ENCODE results near the gene PPP4R4.
A peak's percentile ranks its signal among the peaks of the same experiment; 100 is the strongest.

The PPP4R4 gene

DNA sequence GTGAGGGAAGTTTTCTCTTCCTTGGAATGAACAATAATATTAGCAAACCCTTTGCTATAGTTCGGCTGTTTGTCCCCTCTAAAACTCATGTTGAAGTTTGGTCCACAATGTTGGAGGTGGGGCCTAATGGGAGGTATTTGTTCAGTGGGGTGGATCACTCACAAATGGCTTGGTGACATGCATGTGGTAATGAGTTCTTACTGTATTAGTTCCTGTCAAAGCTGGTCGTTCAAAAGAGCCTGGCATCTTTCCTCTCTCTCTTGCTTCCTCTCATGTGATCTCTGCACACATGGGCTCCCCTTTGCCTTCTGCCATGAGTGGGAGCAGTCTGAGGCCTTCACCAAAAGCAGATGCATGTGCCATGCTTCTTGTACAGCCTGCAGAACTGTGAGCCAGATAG lies 13.1 kb upstream of the PPP4R4 start:
- no peaks in the 10 kb centered on the region for H3K36me3 Mint-ChIP-seq (ENCODE audit: low read depth)
- H3K9me3 Mint-ChIP-seq = no peaks in the 10 kb centered on the region
- no peak overlapping the region for H3K27ac Mint-ChIP-seq
- no peak overlapping the region for H3K4me3 Mint-ChIP-seq
- H3K4me1 Mint-ChIP-seq (ENCODE audit: low read depth) = peaks cover 44% of the 10 kb centered on the region
- no peaks in the 10 kb centered on the region for H3K27me3 Mint-ChIP-seq (ENCODE audit: low read depth)

- Mint-ChIP-seq H3K9me3 (no peaks in the 10 kb centered on the region), H3K27me3 (ENCODE audit: low read depth) (no peaks in the 10 kb centered on the region), H3K4me1 (ENCODE audit: low read depth) (peaks cover 42% of the 10 kb centered on the region), H3K36me3 (ENCODE audit: low read depth) (no peaks in the 10 kb centered on the region), H3K4me3 (no peak overlapping the region), H3K27ac (no peak overlapping the region)
Measured at GRCh38 chr14:94161981-94162380, 12.1 kb upstream of the PPP4R4 start.

DNA sequence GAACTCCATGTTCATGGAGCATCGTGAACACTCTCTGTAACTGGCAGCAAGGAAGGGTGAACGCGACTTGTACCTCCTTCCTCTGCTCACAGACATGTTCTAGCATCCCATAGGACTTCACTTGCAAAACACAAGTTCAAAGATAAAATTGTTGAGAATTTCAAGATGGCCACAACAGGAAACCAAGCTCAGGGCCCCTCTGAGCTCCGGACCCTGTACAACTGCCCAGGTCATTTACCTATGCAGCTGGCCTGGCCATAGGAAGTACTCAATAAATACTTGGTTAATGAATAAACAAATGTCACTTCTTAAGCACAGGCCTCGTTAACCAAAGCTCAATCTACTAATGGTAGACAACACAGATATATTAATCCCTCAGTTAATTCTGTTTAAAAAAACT lies 11.7 kb upstream of the PPP4R4 start:
- Mint-ChIP-seq H3K9me3 (no peaks in the 10 kb centered on the region), H3K27me3 (ENCODE audit: low read depth) (no peaks in the 10 kb centered on the region), H3K27ac (no peak overlapping the region), H3K4me3 (no peak overlapping the region), H3K4me1 (ENCODE audit: low read depth) (peaks cover 41% of the 10 kb centered on the region), H3K36me3 (ENCODE audit: low read depth) (no peaks in the 10 kb centered on the region)

DNA sequence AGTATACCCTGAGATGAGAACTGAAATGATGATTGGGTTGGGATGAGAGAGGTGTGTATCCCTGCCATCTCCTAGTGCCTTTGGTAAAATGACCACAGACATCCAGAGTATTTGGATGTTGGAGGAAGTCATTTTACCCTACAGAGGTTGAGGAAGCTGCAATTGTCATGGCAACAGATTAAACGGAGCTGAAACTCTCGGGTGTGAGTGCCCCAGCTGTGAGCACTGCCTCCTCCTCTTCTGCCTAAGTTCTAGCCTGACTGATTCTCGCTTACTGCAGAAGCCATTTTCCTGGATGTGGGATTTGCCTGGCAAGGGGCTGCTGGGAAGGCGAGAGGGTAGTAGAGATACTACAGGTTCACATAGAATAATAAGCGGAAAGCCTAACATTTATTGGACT lies 10.3 kb upstream of the PPP4R4 start:
- Mint-ChIP-seq H3K27ac (no peak overlapping the region), H3K4me1 (ENCODE audit: low read depth) (peaks cover 28% of the 10 kb centered on the region), H3K9me3 (no peaks in the 10 kb centered on the region), H3K27me3 (ENCODE audit: low read depth) (no peaks in the 10 kb centered on the region), H3K36me3 (ENCODE audit: low read depth) (no peaks in the 10 kb centered on the region), H3K4me3 (no peak overlapping the region)

DNA sequence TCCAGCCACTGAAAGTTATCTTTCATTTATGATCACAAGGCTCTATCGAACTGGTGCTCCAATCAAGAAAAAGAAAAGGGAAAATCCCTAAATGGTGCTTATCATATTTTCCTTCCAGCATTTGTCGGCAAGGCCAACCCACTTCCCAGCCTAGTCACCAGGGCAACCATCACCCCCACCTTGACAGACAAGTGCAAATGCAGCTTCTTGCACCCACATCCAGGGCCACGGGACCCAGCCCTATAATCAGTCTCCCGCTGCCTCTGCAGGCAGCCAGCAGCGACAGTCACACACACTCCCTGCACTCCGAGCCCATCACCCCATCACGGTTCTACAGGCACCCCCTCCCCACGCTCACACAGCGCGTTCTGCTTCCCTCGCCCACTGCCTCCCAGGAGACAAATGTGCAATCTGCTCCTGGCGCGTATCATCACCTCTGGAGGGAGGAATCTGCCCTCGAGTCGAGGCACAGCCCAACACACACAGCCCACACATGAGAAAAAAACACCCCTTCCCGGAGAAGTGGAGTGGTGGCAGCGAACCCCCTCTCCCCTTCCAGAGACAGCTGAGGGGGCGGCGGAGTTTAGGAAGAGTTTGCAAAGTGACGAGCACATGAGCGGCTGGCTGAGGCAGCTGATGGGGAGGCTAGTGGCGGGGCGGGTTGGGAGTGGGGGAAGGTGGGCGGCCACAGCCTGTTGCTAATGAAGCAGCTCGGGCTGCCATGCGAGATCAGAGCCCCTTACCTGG lies 9.3 kb upstream of the PPP4R4 start:
- H3K27ac Mint-ChIP-seq = no peak overlapping the region
- peaks cover 27% of the 10 kb centered on the region for H3K4me1 Mint-ChIP-seq (ENCODE audit: low read depth)
- H3K4me3 Mint-ChIP-seq = no peak overlapping the region

GRCh38 chr14:94165744-94166143 lies 8.4 kb upstream of the PPP4R4 start:
- Mint-ChIP-seq H3K27ac (no peak overlapping the region), H3K4me3 (no peak overlapping the region), H3K4me1 (ENCODE audit: low read depth) (peaks cover 23% of the 10 kb centered on the region)

More for the DNA sequence above, 9.3 kb upstream of the PPP4R4 start:
- Mint-ChIP-seq H3K9me3 (no peaks in the 10 kb centered on the region), H3K36me3 (ENCODE audit: low read depth) (no peaks in the 10 kb centered on the region), H3K27me3 (ENCODE audit: low read depth) (no peaks in the 10 kb centered on the region)

GRCh38 chr14:94170136-94170535 lies 4.0 kb upstream of the PPP4R4 start:
- Mint-ChIP-seq H3K4me1 (ENCODE audit: low read depth) (peaks cover 8% of the 10 kb centered on the region), H3K9me3 (no peaks in the 10 kb centered on the region), H3K4me3 (no peak overlapping the region)

More at GRCh38 chr14:94165744-94166143, 8.4 kb upstream of the PPP4R4 start:
- Mint-ChIP-seq H3K36me3 (ENCODE audit: low read depth) (no peaks in the 10 kb centered on the region), H3K27me3 (ENCODE audit: low read depth) (no peaks in the 10 kb centered on the region), H3K9me3 (no peaks in the 10 kb centered on the region)

GRCh38 chr14:94171208-94171607 lies 2.9 kb upstream of the PPP4R4 start:
- Mint-ChIP-seq H3K27me3 (ENCODE audit: low read depth) (peaks cover 39% of the 10 kb centered on the region), H3K9me3 (no peaks in the 10 kb centered on the region), H3K27ac (no peak overlapping the region), H3K4me1 (ENCODE audit: low read depth) (peaks cover 15% of the 10 kb centered on the region), H3K36me3 (ENCODE audit: low read depth) (no peaks in the 10 kb centered on the region), H3K4me3 (no peak overlapping the region)

More at GRCh38 chr14:94170136-94170535, 4.0 kb upstream of the PPP4R4 start:
- peaks cover 28% of the 10 kb centered on the region for H3K27me3 Mint-ChIP-seq (ENCODE audit: low read depth)
- H3K27ac Mint-ChIP-seq = no peak overlapping the region
- H3K36me3 Mint-ChIP-seq (ENCODE audit: low read depth) = no peaks in the 10 kb centered on the region

GRCh38 chr14:94172545-94172944 lies 1.6 kb upstream of the PPP4R4 start:
- Mint-ChIP-seq H3K4me1 (ENCODE audit: low read depth) (peaks cover 17% of the 10 kb centered on the region), H3K27ac (no peak overlapping the region), H3K36me3 (ENCODE audit: low read depth) (no peaks in the 10 kb centered on the region), H3K9me3 (no peaks in the 10 kb centered on the region), H3K4me3 (peak overlapping the region; percentile 81), H3K27me3 (ENCODE audit: low read depth) (peaks cover 47% of the 10 kb centered on the region)

DNA sequence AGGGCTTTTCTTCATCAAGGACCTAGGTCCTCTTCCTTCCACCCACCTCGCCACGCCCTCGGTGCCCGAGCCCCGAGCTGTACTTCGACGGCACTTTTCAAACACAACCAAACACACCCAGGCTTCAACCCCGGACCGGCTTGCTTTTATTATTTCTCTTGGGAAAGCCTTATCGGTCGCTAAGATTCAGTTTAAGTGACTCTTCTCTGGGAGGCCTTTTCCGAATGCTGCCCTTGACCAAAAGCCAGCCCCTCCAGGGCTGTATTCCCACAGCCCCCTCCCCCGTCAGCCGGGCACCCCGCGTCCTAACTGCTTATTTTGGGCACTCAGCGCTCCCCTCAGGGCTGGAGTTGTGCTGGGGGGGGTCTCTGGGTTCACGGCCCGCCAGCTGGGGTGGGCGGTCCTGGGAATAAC lies 644 bp upstream of the PPP4R4 start:
- Mint-ChIP-seq H3K4me3 (peak overlapping the region; percentile 81), H3K9me3 (no peaks in the 10 kb centered on the region), H3K27ac (peak overlapping the region; percentile 62), H3K4me1 (ENCODE audit: low read depth) (peaks cover 17% of the 10 kb centered on the region), H3K27me3 (ENCODE audit: low read depth) (peaks cover 51% of the 10 kb centered on the region), H3K36me3 (ENCODE audit: low read depth) (no peaks in the 10 kb centered on the region)

- Mint-ChIP-seq H3K9me3 (no peaks in the 10 kb centered on the region), H3K4me1 (ENCODE audit: low read depth) (peaks cover 17% of the 10 kb centered on the region), H3K27ac (no peak overlapping the region), H3K36me3 (ENCODE audit: low read depth) (no peaks in the 10 kb centered on the region), H3K4me3 (peak overlapping the region; percentile 33), H3K27me3 (ENCODE audit: low read depth) (peaks cover 55% of the 10 kb centered on the region)
Measured at GRCh38 chr14:94174604-94175010, 485 bp downstream of the PPP4R4 start.

DNA sequence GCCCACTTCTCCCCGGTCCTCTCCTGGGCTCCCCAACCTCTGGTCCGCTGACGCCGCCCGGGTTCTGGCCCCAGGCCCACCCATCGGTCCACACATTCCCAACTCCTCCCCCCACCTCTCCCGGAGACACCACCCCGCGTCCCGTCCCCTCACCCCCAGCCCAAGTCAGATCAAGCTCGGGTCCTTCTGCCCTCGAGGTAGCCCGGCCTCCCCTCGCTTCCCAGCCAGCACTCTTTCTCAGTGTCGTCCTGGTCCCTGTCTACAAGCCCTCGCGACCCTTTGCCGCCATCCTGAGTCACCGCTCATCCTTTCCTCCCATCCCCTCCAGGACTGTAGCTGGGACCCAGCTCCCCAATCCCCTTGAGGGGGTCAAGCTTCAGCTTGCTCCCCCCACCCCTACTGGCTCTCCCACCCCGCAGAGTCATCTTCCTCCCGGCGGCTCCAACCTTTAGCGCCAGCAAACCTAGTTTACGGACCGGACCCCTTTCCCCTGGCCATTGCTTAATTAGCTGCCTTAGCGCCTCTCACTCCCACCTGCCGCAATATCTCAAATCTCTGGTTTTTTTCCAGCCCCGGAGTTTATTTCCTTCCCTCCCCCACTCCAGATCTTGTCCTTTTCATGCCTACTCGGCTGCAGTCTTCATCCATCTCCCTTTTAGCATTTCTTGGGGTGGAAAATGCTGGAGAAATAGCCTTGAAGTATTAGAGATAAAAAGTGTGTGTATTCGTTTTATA lies 1.1 kb downstream of the PPP4R4 start:
- Mint-ChIP-seq H3K36me3 (ENCODE audit: low read depth) (no peaks in the 10 kb centered on the region), H3K4me3 (peak overlapping the region; percentile 76), H3K4me1 (ENCODE audit: low read depth) (peaks cover 17% of the 10 kb centered on the region), H3K27me3 (ENCODE audit: low read depth) (peaks cover 56% of the 10 kb centered on the region), H3K27ac (peak overlapping the region; percentile 31), H3K9me3 (no peaks in the 10 kb centered on the region)

DNA sequence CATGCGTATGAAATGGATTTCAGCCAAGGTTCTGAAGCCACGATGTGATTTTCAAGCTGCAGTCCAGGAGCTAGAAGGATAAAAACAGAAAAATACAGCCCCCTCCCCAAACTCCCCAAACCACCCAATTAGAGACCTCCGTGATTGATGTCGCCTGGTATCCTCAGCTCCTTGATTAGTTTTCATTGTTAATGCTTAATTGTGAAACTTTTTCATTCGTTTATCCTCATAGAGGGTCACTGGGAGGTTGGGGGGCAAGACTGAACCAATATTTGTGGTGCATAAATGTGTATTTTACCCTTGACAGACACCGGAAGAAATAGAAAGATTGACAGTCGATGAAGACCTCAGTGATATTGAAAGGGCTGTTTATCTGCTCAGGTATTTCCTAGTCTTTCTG lies 1.6 kb downstream of the PPP4R4 start:
- peaks cover 56% of the 10 kb centered on the region for H3K27me3 Mint-ChIP-seq (ENCODE audit: low read depth)
- H3K36me3 Mint-ChIP-seq (ENCODE audit: low read depth) = no peaks in the 10 kb centered on the region
- H3K4me1 Mint-ChIP-seq (ENCODE audit: low read depth) = peaks cover 22% of the 10 kb centered on the region
- H3K27ac Mint-ChIP-seq = peak overlapping the region; percentile 31
- peak overlapping the region; percentile 76 for H3K4me3 Mint-ChIP-seq
- no peaks in the 10 kb centered on the region for H3K9me3 Mint-ChIP-seq

DNA sequence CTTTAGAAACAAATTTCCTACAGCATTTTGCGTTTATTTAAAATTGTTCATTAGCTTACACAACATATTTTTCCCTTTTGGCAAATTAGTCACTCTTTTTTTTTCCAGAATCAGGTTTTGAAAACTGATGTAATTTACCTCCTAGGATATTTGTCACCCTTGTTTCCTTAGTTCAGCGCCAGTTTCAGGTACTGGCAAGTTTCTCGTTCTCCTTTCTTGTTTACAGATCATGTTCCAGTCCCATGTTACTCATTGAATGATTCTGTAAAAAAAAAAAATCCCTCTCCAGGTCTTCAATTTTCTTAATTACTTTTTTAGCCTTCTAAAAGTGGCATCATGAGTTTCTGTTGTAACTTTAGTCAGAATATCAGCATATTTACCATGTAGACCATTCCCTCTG lies 2.7 kb downstream of the PPP4R4 start:
- H3K9me3 Mint-ChIP-seq = no peaks in the 10 kb centered on the region
- H3K27me3 Mint-ChIP-seq (ENCODE audit: low read depth) = peaks cover 52% of the 10 kb centered on the region
- H3K4me1 Mint-ChIP-seq (ENCODE audit: low read depth) = peaks cover 26% of the 10 kb centered on the region
- H3K4me3 Mint-ChIP-seq = no peak overlapping the region
- H3K27ac Mint-ChIP-seq = no peak overlapping the region
- no peaks in the 10 kb centered on the region for H3K36me3 Mint-ChIP-seq (ENCODE audit: low read depth)

GRCh38 chr14:94177806-94178205 lies 3.7 kb downstream of the PPP4R4 start:
- no peaks in the 10 kb centered on the region for H3K36me3 Mint-ChIP-seq (ENCODE audit: low read depth)
- H3K4me1 Mint-ChIP-seq (ENCODE audit: low read depth) = peaks cover 26% of the 10 kb centered on the region
- no peaks in the 10 kb centered on the region for H3K9me3 Mint-ChIP-seq
- no peak overlapping the region for H3K27ac Mint-ChIP-seq
- peaks cover 42% of the 10 kb centered on the region for H3K27me3 Mint-ChIP-seq (ENCODE audit: low read depth)
- H3K4me3 Mint-ChIP-seq = no peak overlapping the region
